ENCODE results near the gene TGM1.
"Not testable (repeated sequence)": the region's sequence is repeated elsewhere in the genome, so short reads cannot be mapped to it uniquely, and the experiment has no call there.

- not testable (repeated sequence) for TF ChIP-seq CTCF (IDR thresholded peaks at IDR 0.05; ENCODE audit: low read length); EZH2phosphoT487 (IDR thresholded peaks at IDR 0.05; ENCODE audit: low read length); EZH2 (optimal IDR thresholded peaks at IDR 0.05; ENCODE audit: low read depth, low read length)
Observed at GRCh38 chr14:24202538-24202937, 60.4 kb downstream of the TGM1 start.
